IMR-90 (cell line): ENCODE data around the gene HCN2.

Experiments
- CEBPB ChIP-seq: IDR thresholded peaks from 2 replicates; pipeline ENCODE4 v1.6.1; 2012; ENCODE audit warnings: low read depth, low read length, improper control_type of control experiment
- CHD1 ChIP-seq: IDR thresholded peaks from 2 replicates; pipeline ENCODE4 v1.6.1; 2012; ENCODE audit warnings: low read depth, low read length, improper control_type of control experiment
- MAFK ChIP-seq: IDR thresholded peaks from 2 replicates; pipeline ENCODE4 v1.6.1; 2012; ENCODE audit warnings: low read depth, low read length, improper control_type of control experiment
- NFE2L2 ChIP-seq: fragments of 150-350 bp; IDR thresholded peaks from 2 replicates; pipeline ENCODE4 v1.6.1; 2016; ENCODE audit warnings: low read depth, mild to moderate bottlenecking, low read length
- POLR2A ChIP-seq: IDR thresholded peaks from 2 replicates; pipeline ENCODE4 v1.6.1; 2012; ENCODE audit warnings: mild to moderate bottlenecking, low read depth, low read length
- RAD21 ChIP-seq: IDR thresholded peaks from 2 replicates; pipeline ENCODE4 v1.6.1; 2012; ENCODE audit warnings: low read length, improper control_type of control experiment
- RCOR1 ChIP-seq: IDR thresholded peaks from 2 replicates; pipeline ENCODE4 v1.6.1; 2012; ENCODE audit warnings: mild to moderate bottlenecking, low read length, improper control_type of control experiment; ENCODE audit not compliant: insufficient replicate concordance
- RFX5 ChIP-seq: IDR thresholded peaks from 2 replicates; pipeline ENCODE4 v1.8.0; 2012; ENCODE audit warnings: low read depth, mild to moderate bottlenecking, low read length, moderate library complexity
- SMC3 ChIP-seq: fragments of 150-350 bp; IDR thresholded peaks from 2 replicates; pipeline ENCODE4 v1.6.1; 2016; ENCODE audit warnings: low read depth, mild to moderate bottlenecking, antibody characterized with exemption, low read length, moderate library complexity
- TF ChIP-seq, protein P1 (sequence below): conservative IDR thresholded peaks from 2 replicates; pipeline ENCODE4 v1.5.1; 2012; ENCODE audit warnings: mild to moderate bottlenecking, low read depth, low read length, improper control_type of control experiment
- TF ChIP-seq, protein P2 (sequence below): fragments of 150-350 bp; IDR thresholded peaks from 2 replicates; pipeline ENCODE4 v1.6.1; 2017; ENCODE audit warnings: mild to moderate bottlenecking, antibody characterized with exemption, low read length, low read depth

DNA sequence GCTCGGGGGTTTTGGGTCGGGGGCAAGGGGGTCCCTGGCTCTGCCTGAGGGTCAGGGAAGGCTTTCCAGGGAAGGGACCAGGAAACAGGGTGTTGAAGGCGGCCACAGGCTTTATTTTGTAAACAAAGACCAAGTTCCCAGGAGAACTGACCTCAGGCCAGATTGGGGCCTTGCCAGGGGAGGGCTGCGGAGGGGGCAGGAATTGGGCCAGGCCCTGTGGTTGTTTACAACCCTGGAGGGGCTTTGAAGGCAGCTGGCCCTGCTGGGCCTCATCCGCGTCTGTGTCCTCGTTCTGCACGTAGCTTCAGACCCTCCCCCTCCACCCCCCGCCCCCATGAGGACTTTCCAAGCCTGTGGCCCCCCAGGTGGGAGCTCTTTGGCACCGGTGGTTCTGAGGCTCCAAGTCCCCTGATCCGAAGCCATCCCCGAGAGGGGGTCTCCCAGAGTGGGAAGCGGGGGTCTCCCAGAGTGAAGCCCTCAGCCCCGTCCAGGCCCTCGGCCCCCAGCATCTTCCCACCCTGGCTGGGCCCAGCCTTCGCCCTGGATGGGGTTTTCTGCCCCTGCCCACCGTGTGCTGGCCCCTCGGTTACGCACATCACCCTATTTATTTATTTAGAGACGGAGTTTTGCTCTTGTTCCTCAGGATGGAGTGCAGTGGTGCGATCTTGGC is 30.8 kb upstream of the HCN2 start:
- TF ChIP-seq, protein P1, sequence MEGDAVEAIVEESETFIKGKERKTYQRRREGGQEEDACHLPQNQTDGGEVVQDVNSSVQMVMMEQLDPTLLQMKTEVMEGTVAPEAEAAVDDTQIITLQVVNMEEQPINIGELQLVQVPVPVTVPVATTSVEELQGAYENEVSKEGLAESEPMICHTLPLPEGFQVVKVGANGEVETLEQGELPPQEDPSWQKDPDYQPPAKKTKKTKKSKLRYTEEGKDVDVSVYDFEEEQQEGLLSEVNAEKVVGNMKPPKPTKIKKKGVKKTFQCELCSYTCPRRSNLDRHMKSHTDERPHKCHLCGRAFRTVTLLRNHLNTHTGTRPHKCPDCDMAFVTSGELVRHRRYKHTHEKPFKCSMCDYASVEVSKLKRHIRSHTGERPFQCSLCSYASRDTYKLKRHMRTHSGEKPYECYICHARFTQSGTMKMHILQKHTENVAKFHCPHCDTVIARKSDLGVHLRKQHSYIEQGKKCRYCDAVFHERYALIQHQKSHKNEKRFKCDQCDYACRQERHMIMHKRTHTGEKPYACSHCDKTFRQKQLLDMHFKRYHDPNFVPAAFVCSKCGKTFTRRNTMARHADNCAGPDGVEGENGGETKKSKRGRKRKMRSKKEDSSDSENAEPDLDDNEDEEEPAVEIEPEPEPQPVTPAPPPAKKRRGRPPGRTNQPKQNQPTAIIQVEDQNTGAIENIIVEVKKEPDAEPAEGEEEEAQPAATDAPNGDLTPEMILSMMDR = no peak
- TF ChIP-seq MAFK = no peak
- no peak for TF ChIP-seq RAD21
- TF ChIP-seq, protein P2, sequence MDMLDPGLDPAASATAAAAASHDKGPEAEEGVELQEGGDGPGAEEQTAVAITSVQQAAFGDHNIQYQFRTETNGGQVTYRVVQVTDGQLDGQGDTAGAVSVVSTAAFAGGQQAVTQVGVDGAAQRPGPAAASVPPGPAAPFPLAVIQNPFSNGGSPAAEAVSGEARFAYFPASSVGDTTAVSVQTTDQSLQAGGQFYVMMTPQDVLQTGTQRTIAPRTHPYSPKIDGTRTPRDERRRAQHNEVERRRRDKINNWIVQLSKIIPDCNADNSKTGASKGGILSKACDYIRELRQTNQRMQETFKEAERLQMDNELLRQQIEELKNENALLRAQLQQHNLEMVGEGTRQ = no peak
- TF ChIP-seq RFX5 = no peak
- TF ChIP-seq POLR2A = no peak
- TF ChIP-seq NFE2L2 = no peak
- no peak for TF ChIP-seq CHD1
- no peak for TF ChIP-seq RCOR1
- TF ChIP-seq SMC3 = no peak
- TF ChIP-seq CEBPB = no peak
